SK-N-MC (cell line): ENCODE measurements around the gene PLK5.

Experiments
- EZH2 ChIP-seq: fragments of 200-600 bp; sonication (generic); IDR thresholded peaks from one replicate; pipeline ENCODE4 v1.6.1; 2017; ENCODE audit warnings: antibody characterized with exemption
- FOXP2 ChIP-seq: optimal IDR thresholded peaks from 2 replicates; pipeline ENCODE3; 2011; ENCODE audit warnings: mild to moderate bottlenecking, moderate library complexity; ENCODE audit not compliant: insufficient read depth; ENCODE audit errors: extremely low read length, control extremely low read depth
- POLR2AphosphoS5 ChIP-seq: IDR thresholded peaks from 2 replicates; pipeline ENCODE4 v1.6.1; 2012; ENCODE audit warnings: mild to moderate bottlenecking, low read depth, low read length, borderline replicate concordance

DNA sequence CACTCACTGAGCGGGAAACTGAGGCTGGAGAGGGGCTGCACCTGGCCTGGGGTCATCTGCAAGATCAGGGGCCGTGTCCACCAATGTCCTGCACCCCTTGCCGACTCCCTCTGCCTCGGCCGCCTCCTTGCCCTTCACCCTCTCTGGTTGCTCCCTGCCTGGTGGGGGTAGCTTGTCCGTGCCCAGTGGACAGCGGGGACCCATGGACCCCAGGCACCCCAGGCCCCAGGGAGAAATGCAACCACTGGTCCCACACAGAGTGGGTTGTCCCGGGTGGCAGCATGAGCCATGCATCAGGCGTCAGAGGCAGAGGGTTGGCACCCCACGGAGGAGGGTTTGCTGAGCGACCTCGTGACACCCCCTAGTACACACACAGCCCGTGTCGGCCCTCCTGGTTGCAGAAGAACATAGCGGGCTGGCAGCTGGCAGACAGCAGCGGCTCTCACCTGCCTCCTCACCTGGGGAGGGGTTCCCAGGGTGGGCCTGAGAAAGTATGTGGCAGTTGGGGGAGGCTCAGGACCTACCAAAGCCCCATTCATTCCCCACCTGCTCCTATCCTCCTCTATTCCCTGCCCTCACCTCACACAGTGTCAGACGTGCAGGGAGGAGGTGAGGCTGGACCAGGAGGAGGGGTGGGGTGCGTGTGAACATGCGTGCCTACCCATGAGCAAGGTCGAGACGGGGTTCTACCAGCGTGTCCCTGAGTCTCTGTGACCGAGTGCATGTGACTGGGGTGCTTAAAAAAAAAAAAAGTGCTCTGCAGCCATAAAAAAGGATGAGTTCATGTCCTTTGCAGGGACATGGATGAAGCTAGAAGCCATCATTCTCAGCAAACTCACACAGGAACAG is 19.7 kb upstream of the PLK5 start:
- TF ChIP-seq EZH2 (no peak), POLR2AphosphoS5 (no peak), FOXP2 (no peak)
